Activated CD8-positive, alpha-beta memory T cell treated with anti-CD3 and anti-CD28 coated beads for 1 hour (primary cell): ENCODE measurements around the gene ECHDC1.
A peak's percentile ranks its signal among the peaks of the same experiment; 100 is the strongest.

Source experiments
- DNase-seq, 2 donors: peaks; one replicate each; pipeline ENCODE4 v3.0.0-alpha.2; 2020; ENCODE audit warnings: low read depth in 1 of 2; ENCODE audit errors: extremely low read depth in 1 of 2

ECHDC1 gene

DNA sequence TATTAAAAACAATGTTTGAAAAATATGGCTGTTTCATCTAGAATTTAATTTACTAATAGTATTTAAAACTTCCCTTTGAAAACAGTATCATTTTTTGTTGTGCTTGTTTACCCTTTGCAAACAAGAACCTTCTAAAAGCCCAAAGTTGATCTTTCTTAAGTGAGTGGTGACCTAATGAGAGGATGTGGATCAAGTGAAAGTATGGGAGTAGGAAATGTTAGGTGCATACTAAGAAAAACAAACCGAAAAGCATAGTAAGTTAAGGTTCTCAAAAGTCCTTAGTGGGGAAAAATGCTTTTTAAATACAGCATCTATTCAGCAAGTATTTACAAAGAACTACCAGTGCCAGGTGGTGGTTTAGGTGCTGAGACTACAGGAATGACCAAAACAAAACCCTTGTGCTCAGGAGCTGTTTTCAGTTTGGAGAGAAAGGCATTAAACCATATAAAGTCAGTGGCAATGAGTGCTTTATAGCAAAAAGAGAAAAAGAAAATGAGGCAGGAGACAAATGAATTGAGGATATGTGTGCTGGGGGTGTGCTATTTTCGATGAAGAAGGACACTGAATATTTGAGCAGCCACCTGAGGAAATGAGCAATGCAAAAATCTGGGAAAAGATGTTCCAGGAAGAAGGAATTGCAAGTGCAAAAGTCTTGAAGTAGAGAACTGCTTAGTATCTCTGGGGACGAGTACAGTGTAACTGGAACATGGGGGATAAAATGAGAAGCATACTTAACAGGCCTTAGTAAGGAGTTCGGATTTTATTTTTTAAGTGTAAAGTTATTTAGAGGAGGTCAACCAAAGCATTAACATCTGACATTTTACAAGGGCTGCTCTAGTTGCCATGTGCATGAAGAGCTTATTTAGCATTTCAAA, 52.8 kb downstream of the ECHDC1 start:
- no peak for DNase-seq

DNA sequence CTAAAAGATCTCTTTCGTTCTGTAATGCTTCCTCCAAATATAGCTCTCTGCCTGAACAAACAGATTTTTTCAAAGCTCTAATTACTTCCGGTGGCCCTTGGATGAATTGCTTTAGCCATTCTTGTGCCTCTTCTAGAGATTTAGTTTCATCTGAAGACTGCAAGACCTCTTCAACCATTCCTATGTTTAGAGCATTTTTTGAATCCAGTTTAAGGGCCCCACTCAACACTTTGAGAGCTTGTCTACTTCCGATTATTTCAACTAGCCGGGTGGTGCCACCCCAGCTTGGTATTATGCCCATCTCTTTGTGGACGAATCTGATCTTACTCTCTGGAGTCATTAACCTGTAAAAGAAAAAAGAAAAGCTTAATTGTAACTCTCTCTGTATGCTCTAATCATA, 53.5 kb downstream of the ECHDC1 start:
- DNase-seq, result no peak

DNA sequence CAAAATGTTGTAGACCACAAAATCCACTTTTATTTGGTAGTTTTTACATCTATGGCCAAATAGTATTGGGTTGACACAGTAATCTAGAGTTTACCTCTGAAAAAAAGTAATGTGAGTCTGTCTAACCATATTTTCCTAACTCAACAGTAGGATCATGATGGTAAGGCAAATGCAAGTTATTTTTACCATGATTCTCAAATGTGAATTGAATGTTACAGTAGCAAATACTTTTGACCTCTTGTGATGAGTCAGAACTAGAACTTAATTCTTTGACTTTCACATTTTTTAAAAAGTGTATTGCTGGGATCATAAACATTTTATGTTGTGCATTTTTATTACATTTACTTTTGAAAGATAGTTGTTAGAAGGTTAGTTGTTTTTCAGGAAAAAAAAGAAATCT, 54.7 kb downstream of the ECHDC1 start:
- no peak for DNase-seq

DNA sequence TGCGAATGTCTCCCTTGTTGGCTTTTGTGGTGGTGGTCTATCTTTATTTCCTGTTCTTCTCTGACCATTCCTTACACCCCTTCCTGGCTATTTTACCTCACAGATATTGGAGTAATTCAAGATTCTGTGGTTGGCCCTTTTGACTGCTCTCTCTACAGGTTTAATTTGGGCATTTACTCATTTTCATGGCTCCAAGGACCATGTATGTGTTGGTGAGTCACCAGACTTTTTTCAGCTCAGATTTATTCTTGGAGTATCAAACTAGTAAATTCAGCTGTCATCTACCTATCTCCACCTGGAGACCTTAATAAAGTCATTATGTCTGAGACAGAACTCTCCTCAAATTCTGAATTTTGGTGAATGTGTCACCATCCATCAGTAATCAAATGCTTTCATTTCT, 61.2 kb downstream of the ECHDC1 start:
- no peak for DNase-seq

DNA sequence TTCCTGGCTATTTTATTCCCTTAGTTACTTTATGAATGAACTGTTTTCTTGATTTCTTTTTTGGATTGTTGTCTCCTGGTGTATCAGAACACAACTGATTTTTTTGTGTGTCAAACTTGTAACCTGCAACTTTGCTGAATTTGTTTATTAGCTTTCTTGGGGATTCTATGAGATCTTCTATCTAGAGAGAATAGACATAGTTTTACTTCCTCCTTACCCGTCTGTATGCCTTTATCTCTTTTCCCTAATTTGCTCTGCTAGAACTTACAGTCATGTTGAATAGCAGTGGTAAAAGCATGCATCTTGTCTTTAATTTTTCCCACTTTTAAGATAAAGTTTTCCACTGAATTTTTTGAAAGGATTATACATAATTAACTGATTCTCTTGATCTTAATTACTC, 63.6 kb downstream of the ECHDC1 start:
- no peak for DNase-seq

DNA sequence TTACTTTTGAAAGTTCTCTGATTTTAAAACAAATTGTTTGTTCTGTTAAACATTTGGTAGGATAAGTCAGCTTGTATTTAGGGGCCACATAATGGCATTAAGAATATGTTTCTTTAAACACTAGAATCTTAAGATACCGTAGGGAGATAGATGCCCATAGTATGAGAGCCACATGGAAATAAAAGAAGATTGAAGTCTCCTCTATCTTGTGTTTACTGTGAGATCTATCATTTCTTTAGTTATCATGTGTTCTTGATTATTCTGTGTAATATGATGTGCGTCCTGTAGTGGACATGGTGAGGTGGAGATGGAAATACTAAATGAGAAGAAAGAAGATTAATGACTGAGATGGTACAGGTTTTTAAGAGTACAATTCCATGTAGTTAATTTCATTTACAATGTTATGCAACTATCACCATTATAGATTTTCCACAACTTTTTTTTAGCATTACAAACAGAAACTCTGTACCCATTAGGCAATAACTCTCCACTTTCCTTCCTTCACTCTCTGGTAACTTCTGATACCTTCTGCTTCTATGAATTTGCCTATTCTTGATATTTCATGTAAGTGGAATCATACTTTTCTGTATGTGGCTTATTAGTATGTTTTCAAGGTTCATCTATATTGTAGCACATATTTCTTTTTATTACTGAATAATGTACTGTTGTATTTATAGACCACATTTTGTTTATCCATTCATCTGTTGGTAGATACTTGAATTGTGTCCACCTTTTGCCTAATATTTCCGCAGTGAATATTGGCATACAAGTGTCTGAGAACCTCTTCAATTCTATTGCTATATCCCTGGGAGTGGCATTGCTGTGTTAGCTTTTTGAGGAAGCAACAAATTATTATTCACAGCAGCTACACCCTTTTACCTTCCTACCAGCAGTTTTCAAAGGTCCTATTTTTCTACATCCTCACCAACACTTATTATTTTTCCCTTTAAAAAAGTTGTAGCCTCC, 65.2 kb downstream of the ECHDC1 start:
- no peak for DNase-seq

DNA sequence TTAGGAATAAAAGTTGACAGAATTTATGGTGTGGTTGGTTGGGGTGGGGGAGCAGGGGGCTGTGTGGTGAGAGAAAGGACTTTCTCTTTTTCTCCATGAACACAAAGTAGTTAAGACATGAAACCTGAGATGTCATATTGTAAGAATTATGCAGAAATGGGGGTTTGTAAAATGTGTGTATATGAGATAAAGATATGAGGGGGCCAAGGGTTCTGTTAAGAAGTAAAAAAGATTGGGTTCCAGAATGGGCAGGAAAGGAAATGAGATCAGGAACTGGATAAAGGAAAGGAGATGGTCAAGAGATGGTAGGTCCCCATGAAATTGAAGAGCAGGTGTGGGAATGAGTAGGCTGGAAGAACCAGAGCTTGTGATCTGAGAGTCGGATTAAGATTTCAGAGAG, 67.1 kb downstream of the ECHDC1 start:
- DNase-seq, result no peak

DNA sequence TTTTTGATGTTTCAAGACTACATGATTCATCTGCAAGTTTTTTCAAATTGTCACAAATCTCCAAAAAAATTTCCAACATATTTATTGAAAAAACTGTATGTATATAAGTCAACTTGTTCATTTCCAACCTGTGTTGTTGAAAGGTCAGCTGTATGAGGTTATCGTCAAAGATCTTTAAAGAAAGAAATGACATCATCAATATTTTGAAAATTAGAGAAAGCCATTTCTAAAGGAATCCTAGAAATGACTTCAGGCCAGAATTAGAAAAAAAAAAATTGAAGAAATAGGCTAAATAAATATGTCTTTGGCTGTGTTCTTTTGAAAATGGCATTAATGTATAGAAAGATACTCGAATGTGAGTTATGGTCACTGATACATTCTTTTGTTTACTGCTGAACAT, 69.9 kb downstream of the ECHDC1 start:
- no peak for DNase-seq

DNA sequence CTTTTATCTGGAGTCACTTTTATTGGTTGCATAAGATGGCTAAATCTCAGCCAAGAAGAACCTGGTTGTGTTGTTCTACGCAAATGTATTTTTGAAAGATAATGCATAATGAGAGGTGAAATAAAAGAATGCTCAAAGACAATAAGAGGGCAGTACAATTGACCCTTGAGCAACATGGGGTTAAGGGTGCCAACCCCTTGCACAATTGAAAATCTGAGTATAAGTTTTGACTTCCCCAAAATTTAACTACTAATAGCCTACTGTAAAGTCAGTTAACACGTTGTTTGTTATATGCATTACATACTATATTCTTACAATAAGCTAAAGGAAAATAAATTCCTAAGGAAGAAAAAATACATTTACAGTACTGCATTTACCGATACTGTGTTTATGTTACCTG, 70.8 kb downstream of the ECHDC1 start:
- no peak for DNase-seq

DNA sequence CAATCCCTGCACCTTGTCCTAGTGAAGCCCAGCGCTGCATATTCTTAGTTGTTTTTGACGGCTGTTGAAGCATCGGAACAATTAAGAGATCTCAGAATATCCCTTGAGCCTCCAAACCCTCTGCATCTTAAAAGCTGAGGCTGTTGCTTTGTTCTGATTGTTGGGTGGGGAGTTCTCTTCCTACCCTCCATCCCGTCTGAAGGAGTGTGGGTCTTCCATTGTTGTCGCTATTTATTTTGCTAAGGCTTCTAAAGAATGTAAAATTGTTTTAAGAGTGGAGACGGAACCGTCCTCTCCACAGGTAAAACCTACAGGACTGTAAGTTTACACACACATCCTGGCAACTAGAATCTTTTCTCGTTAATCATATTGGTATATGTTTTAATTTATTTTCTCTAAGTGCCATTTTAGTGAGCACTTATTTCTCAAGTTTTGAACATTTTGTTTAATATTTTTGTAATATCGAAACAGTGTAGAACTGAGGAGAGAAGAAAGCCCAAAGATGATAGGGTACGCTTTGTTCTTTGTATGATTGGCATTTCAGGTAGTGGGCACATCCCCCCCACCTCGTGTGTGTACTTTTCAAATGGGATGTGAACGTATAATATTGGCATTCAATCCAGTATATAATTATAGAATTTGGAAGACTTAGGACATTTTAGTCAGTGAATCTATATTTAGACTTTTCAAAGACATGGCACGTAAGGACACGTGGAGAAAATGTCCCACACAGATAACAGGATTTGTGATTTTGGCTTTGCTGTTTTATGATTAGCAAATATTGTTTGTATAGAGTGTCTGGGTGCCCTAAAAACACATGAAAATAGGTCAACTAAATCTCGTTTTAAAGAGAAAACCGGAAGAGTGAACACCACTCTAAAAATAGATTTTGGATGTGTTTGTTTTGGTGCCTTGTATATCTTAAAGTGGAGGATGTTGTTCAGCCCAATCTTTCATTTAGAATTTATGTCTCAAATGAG, 75.5 kb downstream of the ECHDC1 start:
- DNase-seq, result no peak

DNA sequence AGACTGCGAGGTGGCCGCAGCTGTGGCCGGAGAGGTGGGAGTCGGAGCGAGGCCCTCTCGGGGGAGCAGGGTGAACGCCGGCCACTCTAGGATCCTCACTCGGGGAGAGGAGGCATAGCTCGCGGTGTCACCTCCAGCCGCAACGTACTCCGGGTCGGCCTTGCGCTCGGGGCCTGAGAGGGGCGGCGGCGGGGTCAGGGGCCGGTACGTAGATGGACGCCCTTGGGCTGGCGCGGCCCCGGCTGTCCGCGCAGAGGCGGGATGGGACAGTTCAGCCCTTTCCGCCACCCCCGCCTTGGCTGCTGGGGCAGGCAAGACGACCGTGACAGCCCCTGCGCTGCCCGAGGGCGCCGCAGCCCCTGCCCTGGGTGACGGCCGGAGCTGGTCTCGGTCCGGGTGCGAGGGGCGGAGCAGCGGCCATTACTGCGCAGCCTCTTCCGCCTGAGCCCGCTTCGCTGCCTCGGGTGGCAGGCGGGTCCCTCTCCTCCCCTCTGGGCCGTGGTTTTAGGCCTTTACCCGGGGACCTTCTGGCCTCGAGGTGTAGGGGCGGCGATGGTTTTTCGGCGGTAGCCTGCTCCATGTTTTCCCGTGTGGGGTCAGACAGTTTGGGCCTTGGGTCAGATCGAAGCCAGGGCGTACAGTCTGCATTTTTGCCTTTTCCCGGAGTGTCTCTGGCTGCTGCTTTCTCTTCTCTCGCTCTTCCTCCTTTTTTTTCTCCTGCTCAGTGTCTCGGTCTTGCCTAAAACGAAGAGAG, 76.3 kb downstream of the ECHDC1 start:
- peak; percentile 2 to 29 for DNase-seq

DNA sequence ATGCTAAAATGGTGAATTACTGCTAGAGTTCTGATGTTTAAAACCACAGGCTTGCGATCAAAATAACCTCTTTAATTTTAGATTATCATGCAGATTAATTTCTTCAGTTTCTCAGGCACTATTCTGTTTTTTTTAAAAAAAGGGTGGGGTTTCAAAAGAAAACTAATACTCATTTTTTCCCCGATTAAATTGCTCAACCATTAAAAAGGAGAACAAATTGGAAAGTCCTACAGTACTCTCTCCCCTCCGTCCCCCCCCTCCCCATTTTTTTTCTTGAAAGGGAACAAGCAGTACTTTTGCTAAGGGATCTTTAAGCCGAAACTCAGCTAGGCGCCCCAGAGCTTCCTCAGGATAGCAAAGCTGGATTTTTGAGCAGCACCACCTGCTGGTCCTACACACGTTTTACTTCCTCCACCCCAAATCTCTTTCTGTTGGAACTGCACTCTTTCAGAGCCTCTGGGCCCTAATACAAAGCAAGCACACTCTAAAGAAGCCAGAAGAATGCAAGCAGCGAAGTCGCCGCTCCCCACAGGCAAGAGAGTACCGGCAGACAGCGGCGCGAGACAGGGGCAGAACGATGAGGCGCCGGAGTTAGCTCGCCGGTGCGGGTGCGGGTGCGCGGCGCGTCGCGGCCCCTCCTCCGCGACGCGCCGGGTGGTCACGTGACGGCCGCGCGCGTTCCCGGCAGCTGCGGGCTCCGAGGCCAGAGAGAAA, 77.1 kb downstream of the ECHDC1 start, which contains the start of gene RNF146:
Gene RNF146, plus strand, starts transcription at position 687 of the 714 bp plus-strand sequence. CDS start 13,475 bp downstream, outside the sequence.
- peak; percentile 12 to 64 for DNase-seq

DNA sequence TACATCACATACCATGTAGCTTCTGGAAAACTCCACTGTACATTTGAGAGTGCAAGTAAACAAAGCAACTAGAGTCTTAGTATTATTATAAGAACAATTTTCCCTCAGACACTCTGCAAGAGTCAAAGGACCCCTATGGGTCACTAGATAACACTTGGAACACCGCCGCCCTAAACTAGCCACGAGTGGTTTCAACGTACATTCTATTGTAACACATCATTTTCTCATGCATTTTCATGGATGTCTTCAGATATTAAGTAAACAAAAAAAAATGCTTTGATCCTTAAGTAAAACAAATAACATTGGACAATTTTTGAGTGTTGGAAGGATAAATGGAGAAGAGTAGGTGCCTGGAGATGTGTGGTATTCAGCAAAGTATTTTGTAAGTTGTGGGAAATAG, 79.9 kb downstream of the ECHDC1 start:
- DNase-seq, result no peak

DNA sequence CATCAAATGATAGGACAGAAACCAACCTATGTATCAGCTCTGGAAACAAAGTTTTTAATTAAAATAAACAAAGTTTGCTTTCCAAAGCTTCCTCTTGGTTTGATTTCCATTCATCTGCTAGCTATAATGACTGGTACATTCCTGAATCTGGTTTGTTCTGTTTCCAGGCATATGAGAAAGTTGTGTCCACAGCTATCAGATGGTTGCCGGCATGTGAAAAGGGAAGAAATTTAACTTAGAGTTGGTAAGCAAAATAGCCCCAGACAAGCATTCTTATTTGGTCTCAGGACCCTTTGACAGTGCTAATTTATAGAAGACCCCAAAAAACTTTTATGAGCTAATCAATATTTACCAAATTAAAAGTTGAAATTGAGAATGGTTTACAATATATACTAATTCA, 80.5 kb downstream of the ECHDC1 start:
- no peak for DNase-seq

DNA sequence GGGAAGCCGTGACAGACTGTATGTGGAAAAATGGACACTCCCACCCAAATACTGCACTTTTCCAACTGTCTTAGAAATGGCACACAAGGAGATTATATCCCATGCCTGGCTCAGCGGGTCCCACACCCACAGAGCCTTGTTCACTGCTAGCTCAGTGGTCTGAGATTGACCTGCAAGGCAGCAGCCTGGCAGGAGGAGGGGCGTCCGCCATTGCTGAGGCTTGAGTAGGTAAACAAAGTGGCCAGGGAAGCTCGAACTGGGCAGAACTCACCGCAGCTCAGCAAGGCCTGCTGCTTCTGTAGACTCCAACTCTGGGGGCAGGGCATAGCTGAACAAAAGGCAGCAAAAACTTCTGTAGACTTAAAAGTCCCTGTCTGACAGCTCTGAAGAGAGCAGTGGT, 88.1 kb downstream of the ECHDC1 start:
- DNase-seq, result no peak

DNA sequence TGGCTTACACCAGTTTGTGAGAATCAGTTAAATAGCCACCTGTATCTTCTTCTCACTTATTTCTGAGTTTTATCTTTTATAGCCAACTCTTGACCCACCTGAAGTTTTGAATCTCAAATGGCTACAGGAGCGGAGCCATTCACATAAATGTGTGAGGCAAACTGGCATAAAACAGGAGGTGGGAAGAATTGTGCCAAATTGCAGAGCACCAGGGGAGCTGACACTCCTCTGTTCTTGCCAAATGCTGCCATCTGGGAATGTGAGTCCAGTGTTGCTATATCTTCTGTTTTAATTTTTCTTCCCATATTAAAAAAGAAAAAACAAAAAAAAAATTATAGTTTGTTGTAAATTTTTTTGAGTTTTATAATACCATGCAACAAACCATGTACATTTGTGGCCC, 93.8 kb downstream of the ECHDC1 start:
- DNase-seq, result no peak

DNA sequence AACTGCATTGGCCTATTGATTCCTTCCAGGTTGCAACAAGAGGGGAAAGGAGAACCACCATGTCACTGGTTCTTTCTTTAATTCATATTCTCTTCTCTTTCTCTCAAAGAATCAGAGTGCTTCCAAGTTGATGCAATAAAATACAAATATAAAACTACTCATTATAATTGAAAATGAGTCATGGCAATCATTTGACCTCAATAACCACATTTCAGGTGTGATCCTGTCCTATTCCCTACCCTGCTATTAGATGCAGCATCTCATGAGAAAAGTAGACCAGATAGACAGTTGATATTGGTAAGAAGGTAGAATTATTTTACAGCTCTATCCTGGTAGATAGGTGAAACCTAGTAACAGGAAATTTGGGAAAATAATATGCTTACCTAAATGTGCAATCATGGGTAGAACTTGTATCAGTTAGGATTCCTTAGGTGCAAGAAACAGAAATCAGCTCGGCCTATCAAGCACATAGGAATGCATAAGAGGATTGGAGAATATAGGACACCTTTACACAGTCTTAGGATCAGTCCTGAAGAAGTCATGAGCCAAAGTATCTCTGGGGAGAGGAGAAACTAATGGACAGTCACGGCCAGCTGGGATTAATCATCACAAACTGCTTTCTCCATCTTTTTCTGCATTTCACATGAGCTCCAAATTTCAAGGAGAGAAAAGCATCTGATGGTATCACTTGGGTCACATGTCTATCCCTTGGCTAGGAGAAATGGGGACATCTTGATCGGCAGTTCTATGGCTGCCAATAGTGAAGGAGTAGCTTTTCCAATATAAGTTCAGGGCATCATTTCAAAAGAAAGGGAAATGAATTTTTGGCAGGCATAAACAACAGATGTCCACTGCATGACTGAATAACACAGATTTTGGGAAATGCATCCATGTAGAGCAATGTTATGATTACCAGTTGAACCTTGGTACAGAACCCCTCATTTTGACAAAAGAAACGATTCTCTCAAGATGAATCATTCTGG, 96.0 kb downstream of the ECHDC1 start:
- DNase-seq, result no peak

DNA sequence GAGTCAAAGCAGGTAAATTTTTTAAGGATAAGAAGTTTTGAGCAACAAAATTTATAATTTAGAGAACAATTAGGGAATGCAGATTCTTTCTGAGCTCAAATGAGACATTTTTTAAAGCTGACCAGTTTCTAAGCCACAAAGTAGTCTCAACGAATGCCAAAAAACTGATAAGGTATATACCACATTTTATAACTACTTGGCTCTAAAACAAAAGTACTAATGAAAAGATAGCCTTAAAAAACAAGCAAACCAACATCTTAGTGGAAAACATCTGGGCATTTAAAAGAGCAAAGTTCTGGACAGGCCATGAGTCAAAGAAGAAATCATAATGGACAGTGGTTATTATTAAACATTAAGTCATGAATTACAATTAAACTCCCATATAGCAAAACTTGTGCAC, 99.9 kb downstream of the ECHDC1 start:
- no peak for DNase-seq
